Karpas-422 (cell line): ENCODE measurements around the gene GEMIN7. TPM values are rescaled to one million over a fixed set of nuclear protein-coding genes. Genes with fewer than 3 reads are reported as not detected.
A peak's percentile ranks its signal among the peaks of the same experiment; 100 is the strongest.

Experiments used
- DNase-seq: peaks from one replicate; pipeline ENCODE4 v3.0.0-alpha.2; 2015
- H2AFZ ChIP-seq: fragments of 200-600 bp; sonication (generic); 2 replicates; pipeline ENCODE4 v1.6.1; 2014; ENCODE audit warnings: antibody characterized with exemption, low read length, mixed read lengths
- H3K27ac ChIP-seq: fragments of 200-600 bp; sonication (generic); 2 replicates; pipeline ENCODE4 v1.5.1; 2014; ENCODE audit warnings: mild to moderate bottlenecking, low read length, moderate library complexity
- H3K27me3 ChIP-seq: fragments of 200-600 bp; sonication (generic); 2 replicates; pipeline ENCODE4 v1.6.1; 2014; ENCODE audit warnings: low read length, mixed read lengths
- H3K36me3 ChIP-seq: fragments of 200-600 bp; sonication (generic); 2 replicates; pipeline ENCODE4 v1.6.1; 2014; ENCODE audit warnings: low read length, mixed read lengths; ENCODE audit not compliant: insufficient read depth
- H3K4me1 ChIP-seq: fragments of 200-600 bp; sonication (generic); 2 replicates; pipeline ENCODE4 v1.6.1; 2014; ENCODE audit warnings: mild to moderate bottlenecking, low read length, mixed read lengths
- H3K4me2 ChIP-seq: fragments of 200-600 bp; sonication (generic); 2 replicates; pipeline ENCODE4 v1.6.1; 2014; ENCODE audit warnings: low read length, low read depth, mild to moderate bottlenecking; ENCODE audit not compliant: poor library complexity, severe bottlenecking
- H3K4me3 ChIP-seq: fragments of 200-600 bp; sonication (generic); 2 replicates; pipeline ENCODE4 v1.5.1; 2014; ENCODE audit warnings: mild to moderate bottlenecking, antibody characterized with exemption, low read length, mixed read lengths
- H3K79me2 ChIP-seq: fragments of 200-600 bp; sonication (generic); 2 replicates; pipeline ENCODE4 v1.6.1; 2014; ENCODE audit warnings: mild to moderate bottlenecking, low read length, mixed read lengths
- H3K9ac ChIP-seq: fragments of 200-600 bp; sonication (generic); 2 replicates; pipeline ENCODE4 v1.6.0; 2014; ENCODE audit warnings: low read length
- H3K9me2 ChIP-seq: fragments of 200-600 bp; sonication (generic), shearing (Covaris generic); replicated peaks from 2 replicates; pipeline ENCODE4 v1.6.0; 2014; ENCODE audit warnings: mild to moderate bottlenecking, low read length, moderate library complexity; ENCODE audit not compliant: insufficient read depth
- H3K9me3 ChIP-seq: fragments of 300-700, 200-600 bp; sonication (generic); 2 replicates; pipeline ENCODE4 v1.6.1; 2014; ENCODE audit warnings: low read length, mixed read lengths
- H4K20me1 ChIP-seq: fragments of 200-600 bp; sonication (generic); 2 replicates; pipeline ENCODE4 v1.6.1; 2014; ENCODE audit warnings: mild to moderate bottlenecking, antibody characterized with exemption, low read length, low read depth; ENCODE audit not compliant: insufficient read depth
- total RNA-seq: library from RNA; depleted of rRNA; stranded (reverse); fragments of >200 nt; shearing (Covaris generic); gene quantifications from 2 replicates; pipeline ENCODE4 v1.2.3, GENCODE V29; 2014; ENCODE audit warnings: low replicate concordance

The GEMIN7 gene
- total RNA-seq, 1 experiment from 2014 or later: 85.2 TPM

DNA sequence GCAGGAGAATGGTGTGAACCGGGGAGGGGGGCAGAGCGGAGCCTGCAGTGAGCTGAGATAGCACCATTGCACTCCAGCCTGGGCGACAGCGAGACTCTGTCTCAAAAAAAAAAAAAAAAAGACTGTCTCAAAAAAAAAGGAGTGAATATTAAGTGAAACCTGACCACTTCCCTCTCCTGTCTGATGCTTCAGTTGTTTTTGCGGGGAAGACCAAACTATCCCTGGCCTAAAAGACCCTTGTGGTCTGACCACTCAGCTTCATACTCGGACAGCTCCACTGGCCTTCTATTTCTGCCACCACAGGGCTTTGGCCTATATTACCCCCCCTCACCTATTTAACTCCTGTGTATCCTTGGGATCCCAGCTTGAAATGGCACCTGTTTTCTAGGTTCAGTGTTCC, 37.9 kb upstream of the GEMIN7 start:
- no peak overlapping the region for H3K4me2 ChIP-seq
- H3K36me3 ChIP-seq: peaks cover 22% of the 10 kb centered on the region
- no peaks in the 10 kb centered on the region for H3K27me3 ChIP-seq
- no peaks in the 10 kb centered on the region for H3K9me3 ChIP-seq
- no peak overlapping the region for H3K27ac ChIP-seq
- no peak for DNase-seq
- H3K9ac ChIP-seq: no peak overlapping the region
- no peak overlapping the region for H2AFZ ChIP-seq
- no peaks in the 10 kb centered on the region for H3K9me2 ChIP-seq
- no peak overlapping the region for H3K4me3 ChIP-seq
- peaks cover 66% of the 10 kb centered on the region for H3K79me2 ChIP-seq
- H3K4me1 ChIP-seq: peaks cover 38% of the 10 kb centered on the region
- H4K20me1 ChIP-seq: peaks cover 38% of the 10 kb centered on the region

DNA sequence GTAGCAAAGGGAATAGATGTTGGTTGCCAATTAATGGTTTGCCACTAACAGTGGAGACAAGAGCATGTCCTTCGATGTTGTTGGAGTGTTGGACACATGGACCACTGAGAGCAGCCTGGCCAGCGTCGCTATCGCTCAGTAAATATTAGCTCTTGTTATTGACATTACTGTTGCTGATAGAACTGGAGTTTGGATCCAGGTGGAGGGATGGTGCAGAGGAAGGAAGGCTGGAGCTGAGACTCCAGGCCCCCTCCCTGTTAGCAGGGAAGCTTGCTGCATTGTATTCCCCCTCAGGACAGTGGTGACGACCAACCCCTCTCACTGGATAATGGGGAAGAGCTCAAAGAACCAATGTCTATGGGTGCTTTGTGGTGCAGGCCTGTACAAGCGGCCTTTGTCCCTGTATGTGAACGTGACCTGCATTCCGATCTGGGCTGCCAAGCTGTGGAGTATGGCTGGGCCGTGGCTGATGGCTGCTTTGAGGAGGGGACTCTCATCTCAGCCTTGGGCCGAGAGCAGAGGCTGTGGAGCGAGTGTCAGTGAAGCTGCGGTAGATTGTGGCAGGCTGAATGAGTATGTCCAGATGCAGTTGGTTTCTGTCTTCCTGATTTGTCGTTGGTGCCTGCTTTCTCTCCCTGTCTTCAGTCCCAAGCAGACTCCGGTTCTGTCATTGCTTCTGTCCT, 33.2 kb upstream of the GEMIN7 start:
- Histone ChIP-seq H3K9me2 (no peaks in the 10 kb centered on the region), H3K9me3 (no peaks in the 10 kb centered on the region), H3K4me1 (peaks cover 36% of the 10 kb centered on the region), H3K4me2 (peak overlapping the region; percentile 53), H4K20me1 (peaks cover 45% of the 10 kb centered on the region), H2AFZ (no peak overlapping the region), H3K9ac (peak overlapping the region; percentile 42; the same call in 1 of the 2 replicates), H3K36me3 (peaks cover 17% of the 10 kb centered on the region), H3K4me3 (0 out of 2 replicates have a peak overlapping the region, but pooled peaks have one; percentile 21), H3K27me3 (no peaks in the 10 kb centered on the region), H3K27ac (no peak overlapping the region), H3K79me2 (peaks cover 89% of the 10 kb centered on the region)
- DNase-seq: no peak

GRCh38 chr19:45046355-45046754, 32.7 kb upstream of the GEMIN7 start:
- H3K4me1 ChIP-seq: peaks cover 39% of the 10 kb centered on the region
- H4K20me1 ChIP-seq: peaks cover 43% of the 10 kb centered on the region
- no peak for DNase-seq
- H3K79me2 ChIP-seq: peaks cover 89% of the 10 kb centered on the region
- H3K27me3 ChIP-seq: no peaks in the 10 kb centered on the region
- no peaks in the 10 kb centered on the region for H3K9me3 ChIP-seq
- peak overlapping the region; percentile 42 for H3K9ac ChIP-seq
- H3K27ac ChIP-seq: peak overlapping the region; percentile 84
- peak overlapping the region; percentile 21; the same call in 1 of the 2 replicates for H3K4me3 ChIP-seq
- H3K9me2 ChIP-seq: no peaks in the 10 kb centered on the region
- H3K4me2 ChIP-seq: peak overlapping the region; percentile 53
- H3K36me3 ChIP-seq: peaks cover 16% of the 10 kb centered on the region
- no peak overlapping the region for H2AFZ ChIP-seq

DNA sequence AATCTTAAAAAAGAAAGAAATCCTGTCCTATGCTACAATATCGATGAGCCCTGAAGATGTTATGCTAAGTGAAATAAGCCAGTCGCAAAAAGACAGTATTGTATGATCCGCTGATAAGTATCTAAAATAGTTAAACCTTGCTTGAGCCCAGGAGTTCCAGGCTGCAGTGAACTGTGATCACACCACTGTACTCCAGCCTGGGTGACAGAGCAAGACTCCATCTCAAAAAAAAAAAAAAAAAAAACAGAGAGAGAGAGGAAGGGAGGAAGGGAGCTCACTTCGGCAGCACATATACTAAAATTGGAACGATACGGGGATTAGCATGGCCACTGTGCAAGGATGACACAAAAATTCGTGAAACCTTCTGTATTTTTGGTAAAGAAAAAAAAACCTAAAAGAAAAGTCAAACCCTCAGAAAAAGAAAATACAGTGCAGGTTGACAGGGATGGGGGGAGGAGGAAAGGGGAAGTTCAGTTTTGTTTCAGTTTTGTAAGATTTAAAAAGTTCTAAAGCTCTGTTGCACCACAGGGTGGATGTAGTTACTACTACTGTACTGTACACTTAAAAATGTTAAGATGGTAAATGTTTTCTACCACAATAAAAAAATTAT, 31.8 kb upstream of the GEMIN7 start:
- peak overlapping the region; percentile 42 for H3K9ac ChIP-seq
- no peaks in the 10 kb centered on the region for H3K27me3 ChIP-seq
- peaks cover 8% of the 10 kb centered on the region for H3K36me3 ChIP-seq
- DNase-seq: peak; percentile 77
- peaks cover 85% of the 10 kb centered on the region for H3K79me2 ChIP-seq
- H3K4me3 ChIP-seq: peak overlapping the region; percentile 21; the same call in 1 of the 2 replicates
- peak overlapping the region; percentile 84 for H3K27ac ChIP-seq
- peaks cover 35% of the 10 kb centered on the region for H4K20me1 ChIP-seq
- H3K4me1 ChIP-seq: peaks cover 45% of the 10 kb centered on the region
- H3K9me3 ChIP-seq: no peaks in the 10 kb centered on the region
- peak overlapping the region; percentile 53 for H3K4me2 ChIP-seq
- no peak overlapping the region for H2AFZ ChIP-seq
- H3K9me2 ChIP-seq: no peaks in the 10 kb centered on the region

- Histone ChIP-seq H3K27me3 (no peaks in the 10 kb centered on the region), H3K36me3 (peaks cover 12% of the 10 kb centered on the region), H4K20me1 (peaks cover 38% of the 10 kb centered on the region), H3K27ac (no peak overlapping the region), H2AFZ (no peak overlapping the region), H3K4me2 (no peak overlapping the region), H3K4me3 (no peak overlapping the region), H3K9me2 (no peaks in the 10 kb centered on the region), H3K4me1 (peaks cover 46% of the 10 kb centered on the region), H3K9me3 (no peaks in the 10 kb centered on the region), H3K9ac (no peak overlapping the region; the same call in 1 of the 2 replicates), H3K79me2 (peaks cover 78% of the 10 kb centered on the region)
- no peak for DNase-seq
These were observed 29.9 kb upstream of the GEMIN7 start for GRCh38 chr19:45049073-45049736.

GRCh38 chr19:45050036-45050435, 29.0 kb upstream of the GEMIN7 start:
- Histone ChIP-seq H3K9ac (no peak overlapping the region), H2AFZ (no peak overlapping the region), H3K27ac (no peak overlapping the region), H3K79me2 (peaks cover 70% of the 10 kb centered on the region), H3K4me3 (no peak overlapping the region), H4K20me1 (peaks cover 38% of the 10 kb centered on the region), H3K4me2 (no peak overlapping the region), H3K4me1 (peaks cover 40% of the 10 kb centered on the region), H3K9me3 (no peaks in the 10 kb centered on the region), H3K36me3 (peaks cover 17% of the 10 kb centered on the region), H3K9me2 (no peaks in the 10 kb centered on the region), H3K27me3 (no peaks in the 10 kb centered on the region)
- DNase-seq: no peak

DNA sequence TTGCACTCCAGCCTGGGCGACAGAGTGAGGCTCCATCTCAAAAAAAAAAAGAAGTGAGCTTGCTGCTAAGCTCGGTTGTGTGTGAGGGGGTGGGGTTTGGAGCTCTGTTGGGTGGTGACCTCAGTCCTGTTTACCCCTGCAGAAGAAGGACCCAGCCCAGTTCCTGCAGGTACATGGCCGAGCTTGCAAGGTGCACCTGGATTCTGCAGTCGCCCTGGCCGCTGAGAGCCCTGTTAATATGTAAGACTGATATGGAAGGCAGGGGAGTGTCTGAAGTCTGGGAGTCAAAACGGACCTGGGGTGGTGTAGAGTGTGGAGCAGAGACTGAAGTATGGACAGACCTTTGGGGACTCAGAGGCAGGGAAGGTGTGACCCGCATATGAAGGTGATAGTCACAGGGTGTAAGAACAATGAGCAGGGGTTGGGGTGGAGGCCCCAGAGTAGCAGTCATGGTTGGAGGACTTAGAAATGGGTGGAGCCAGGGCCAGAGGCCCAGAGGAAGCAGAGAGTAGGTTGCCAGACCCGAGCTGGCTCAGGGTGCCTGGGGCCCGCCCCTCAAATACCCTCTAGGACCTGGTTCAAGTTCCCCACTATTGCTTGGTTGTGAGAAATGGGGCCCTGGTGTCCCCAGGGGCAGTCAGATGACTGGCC, 27.0 kb upstream of the GEMIN7 start:
- DNase-seq: peak; percentile 42
- Histone ChIP-seq H3K9me3 (no peaks in the 10 kb centered on the region), H3K27me3 (no peaks in the 10 kb centered on the region), H3K27ac (no peak overlapping the region), H3K4me3 (no peak overlapping the region), H3K4me1 (peaks cover 20% of the 10 kb centered on the region), H3K9ac (no peak overlapping the region), H3K79me2 (peaks cover 50% of the 10 kb centered on the region), H2AFZ (no peak overlapping the region), H3K9me2 (no peaks in the 10 kb centered on the region), H4K20me1 (peaks cover 24% of the 10 kb centered on the region; the same call in 1 of the 2 replicates), H3K4me2 (no peak overlapping the region), H3K36me3 (peaks cover 10% of the 10 kb centered on the region; the same call in 1 of the 2 replicates)

DNA sequence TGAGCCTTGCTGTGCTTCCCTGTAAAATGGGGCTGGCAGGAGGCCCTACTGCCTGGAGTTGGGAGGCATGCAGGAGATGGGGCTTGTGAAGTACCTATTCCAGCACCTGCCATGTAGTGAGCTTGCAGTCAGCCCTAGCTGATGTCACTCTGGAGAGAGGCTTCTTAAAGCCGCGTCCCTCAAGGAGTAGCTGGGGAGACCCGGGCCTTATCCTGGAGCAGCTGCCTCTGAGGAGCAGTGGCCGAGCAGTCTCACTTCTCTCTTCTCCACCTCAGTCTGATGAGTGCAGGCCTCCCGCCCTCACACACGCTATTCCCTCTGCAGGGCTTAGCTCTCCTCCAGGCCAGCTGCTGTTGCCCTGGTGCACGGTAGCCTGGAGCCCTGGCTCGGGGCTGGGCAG, 22.2 kb upstream of the GEMIN7 start:
- Histone ChIP-seq H3K9me2 (no peaks in the 10 kb centered on the region), H3K27me3 (no peaks in the 10 kb centered on the region), H2AFZ (no peak overlapping the region), H3K36me3 (peaks cover 30% of the 10 kb centered on the region), H4K20me1 (peaks cover 25% of the 10 kb centered on the region), H3K4me1 (peaks cover 6% of the 10 kb centered on the region), H3K79me2 (peaks cover 27% of the 10 kb centered on the region; the same call in 1 of the 2 replicates), H3K9me3 (no peaks in the 10 kb centered on the region), H3K4me2 (no peak overlapping the region), H3K27ac (no peak overlapping the region), H3K4me3 (no peak overlapping the region), H3K9ac (no peak overlapping the region)
- no peak for DNase-seq
